Upper lobe of left lung (tissue), 4 donors: ENCODE data around the gene PRSS21.

Experiments used
- POLR2A ChIP-seq, 4 donors: fragments of 450-650 bp; IDR thresholded peaks; one replicate each; pipeline ENCODE4 v1.5.1; 2016 to 2017; ENCODE audit warnings: antibody characterized with exemption in 4 of 4, mild to moderate bottlenecking in 2 of 4
- TF ChIP-seq, protein P1 (sequence below), 6 experiments: fragments of 450-650 bp in 4 of 6; fragments of 200-600 bp in 2 of 6; sonication (generic) in 2 of 6; IDR thresholded peaks; one replicate each; pipeline ENCODE4 v1.5.1; 2016 to 2019; ENCODE audit warnings: antibody characterized with exemption in 6 of 6

DNA sequence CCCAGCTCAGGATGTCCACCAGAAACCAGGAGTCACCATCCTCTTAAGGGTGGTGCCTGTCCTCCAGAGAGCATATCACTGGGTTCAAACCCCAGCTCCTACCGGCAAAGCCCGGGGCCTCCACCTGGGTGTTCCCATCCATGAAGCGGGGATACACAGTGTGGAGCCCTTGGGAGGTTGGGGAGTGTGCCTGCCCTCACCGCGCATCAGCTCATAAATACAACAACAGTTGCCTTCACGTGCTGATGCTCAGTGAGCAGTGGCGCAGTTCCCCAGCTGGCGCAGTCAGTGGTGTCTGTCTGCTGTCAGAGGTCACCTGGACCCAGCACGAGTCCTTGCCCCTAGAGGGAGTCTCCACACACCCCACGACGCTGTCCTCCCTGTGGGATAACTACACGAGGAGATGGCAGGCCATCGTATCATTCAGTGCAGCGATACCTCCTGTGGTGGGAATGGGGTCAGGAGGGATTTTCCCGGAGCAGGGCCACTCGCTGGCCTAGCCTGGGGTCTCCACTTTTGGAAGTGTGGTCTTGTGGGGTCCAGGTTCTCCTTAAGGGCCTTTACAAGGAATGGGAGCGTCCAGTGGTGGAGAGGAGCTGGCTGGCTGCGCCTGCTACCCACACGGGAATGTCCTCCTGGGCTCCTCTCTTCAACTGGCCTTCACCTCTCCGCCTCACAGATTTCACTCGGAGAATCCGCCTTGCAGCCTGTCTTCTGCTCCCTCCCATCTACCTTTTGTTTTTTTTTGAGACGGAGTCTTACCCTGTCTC, 37.7 kb upstream of the PRSS21 start:
- TF ChIP-seq POLR2A (IDR thresholded peaks at IDR 0.05) = no peak
- TF ChIP-seq, protein P1, sequence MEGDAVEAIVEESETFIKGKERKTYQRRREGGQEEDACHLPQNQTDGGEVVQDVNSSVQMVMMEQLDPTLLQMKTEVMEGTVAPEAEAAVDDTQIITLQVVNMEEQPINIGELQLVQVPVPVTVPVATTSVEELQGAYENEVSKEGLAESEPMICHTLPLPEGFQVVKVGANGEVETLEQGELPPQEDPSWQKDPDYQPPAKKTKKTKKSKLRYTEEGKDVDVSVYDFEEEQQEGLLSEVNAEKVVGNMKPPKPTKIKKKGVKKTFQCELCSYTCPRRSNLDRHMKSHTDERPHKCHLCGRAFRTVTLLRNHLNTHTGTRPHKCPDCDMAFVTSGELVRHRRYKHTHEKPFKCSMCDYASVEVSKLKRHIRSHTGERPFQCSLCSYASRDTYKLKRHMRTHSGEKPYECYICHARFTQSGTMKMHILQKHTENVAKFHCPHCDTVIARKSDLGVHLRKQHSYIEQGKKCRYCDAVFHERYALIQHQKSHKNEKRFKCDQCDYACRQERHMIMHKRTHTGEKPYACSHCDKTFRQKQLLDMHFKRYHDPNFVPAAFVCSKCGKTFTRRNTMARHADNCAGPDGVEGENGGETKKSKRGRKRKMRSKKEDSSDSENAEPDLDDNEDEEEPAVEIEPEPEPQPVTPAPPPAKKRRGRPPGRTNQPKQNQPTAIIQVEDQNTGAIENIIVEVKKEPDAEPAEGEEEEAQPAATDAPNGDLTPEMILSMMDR (IDR thresholded peaks at IDR 0.05) = no peak
